Measurements from ENCODE around the gene NPTXR.

Gene NPTXR

DNA sequence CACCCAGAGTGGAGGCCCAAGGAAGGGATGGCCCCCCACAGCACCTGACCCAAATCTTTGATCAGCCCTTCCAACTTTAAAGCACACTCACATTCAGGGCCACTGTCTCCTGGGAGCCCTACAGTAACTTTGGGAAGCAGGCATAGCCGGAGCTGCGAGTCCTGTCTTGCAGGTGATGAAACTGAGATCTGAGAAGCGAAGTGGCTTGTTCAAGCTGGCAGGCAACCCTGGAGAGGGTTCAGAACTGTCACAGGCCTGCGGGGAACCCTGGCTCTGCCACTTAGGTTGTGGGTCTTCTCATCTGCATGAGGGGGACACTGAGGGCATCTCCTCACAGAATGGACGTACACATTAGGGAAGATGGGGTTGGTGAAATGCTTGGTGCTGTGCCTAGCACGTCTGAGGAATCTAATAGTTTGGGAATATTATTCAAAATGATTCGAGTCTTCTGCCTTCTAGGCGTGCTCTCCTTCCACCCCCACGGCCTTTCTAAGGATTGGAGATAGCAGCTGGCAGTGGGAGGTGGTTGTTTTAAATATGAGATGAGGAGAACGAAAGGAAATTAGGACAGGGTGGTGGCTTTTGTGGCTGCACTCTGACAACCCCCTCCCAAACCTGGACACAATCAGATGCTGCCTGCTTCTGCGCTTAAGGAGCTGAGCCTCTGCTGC is 69.2 kb downstream of the NPTXR start:
- TF ChIP-seq, protein P1, sequence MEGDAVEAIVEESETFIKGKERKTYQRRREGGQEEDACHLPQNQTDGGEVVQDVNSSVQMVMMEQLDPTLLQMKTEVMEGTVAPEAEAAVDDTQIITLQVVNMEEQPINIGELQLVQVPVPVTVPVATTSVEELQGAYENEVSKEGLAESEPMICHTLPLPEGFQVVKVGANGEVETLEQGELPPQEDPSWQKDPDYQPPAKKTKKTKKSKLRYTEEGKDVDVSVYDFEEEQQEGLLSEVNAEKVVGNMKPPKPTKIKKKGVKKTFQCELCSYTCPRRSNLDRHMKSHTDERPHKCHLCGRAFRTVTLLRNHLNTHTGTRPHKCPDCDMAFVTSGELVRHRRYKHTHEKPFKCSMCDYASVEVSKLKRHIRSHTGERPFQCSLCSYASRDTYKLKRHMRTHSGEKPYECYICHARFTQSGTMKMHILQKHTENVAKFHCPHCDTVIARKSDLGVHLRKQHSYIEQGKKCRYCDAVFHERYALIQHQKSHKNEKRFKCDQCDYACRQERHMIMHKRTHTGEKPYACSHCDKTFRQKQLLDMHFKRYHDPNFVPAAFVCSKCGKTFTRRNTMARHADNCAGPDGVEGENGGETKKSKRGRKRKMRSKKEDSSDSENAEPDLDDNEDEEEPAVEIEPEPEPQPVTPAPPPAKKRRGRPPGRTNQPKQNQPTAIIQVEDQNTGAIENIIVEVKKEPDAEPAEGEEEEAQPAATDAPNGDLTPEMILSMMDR (IDR thresholded peaks at IDR 0.05; ENCODE audit: low read depth, low read length, missing control alignments), result no peak
- H3K4me3 ChIP-seq (ENCODE audit: low read depth, low read length), result no peak overlapping the region
- DNase-seq (ENCODE audit: low read depth), result no peak

DNA sequence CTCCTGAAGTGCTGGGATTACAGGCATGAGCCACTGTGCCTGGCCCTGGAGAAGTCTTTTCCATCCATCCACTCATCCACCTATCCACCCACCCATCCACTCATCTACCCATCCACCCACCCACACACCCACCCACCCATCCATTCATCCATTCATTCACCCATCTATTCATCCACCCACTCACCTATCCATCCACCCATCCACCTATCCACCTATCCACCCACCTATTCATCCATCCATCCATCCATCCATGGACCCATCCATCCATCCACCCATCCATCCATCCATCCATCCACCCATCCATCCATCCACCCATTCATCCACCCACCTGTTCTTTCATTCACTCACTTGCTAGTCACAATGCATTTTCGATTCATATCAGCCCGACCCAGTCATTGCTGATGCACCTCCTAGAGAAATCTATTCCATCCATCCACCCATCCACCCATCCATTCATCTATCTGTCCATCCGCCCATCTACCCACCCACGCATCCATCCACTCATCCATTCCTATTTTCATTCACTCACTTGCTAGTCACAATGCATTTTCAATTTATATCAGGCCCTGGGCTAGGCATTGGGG is 70.4 kb downstream of the NPTXR start:
- TF ChIP-seq, protein P1 (IDR thresholded peaks at IDR 0.05; ENCODE audit: low read depth, low read length, missing control alignments), result no peak
- H3K4me3 ChIP-seq (ENCODE audit: low read depth, low read length), result no peak overlapping the region
- no peak for DNase-seq (ENCODE audit: low read depth)

DNA sequence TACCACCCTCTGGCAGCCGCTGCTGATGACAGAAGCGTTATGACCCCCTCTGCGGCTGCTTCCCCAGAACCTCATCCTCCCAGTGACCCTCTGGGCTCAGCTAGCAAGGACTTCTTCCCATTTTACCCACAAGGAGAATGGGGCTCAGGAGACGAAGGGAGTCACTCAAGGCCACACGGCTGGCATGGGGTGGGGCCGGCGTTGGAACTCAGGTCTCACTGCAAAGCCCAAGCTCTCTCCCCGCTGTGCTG is 71.3 kb downstream of the NPTXR start:
- no peak for DNase-seq (ENCODE audit: low read depth)
- TF ChIP-seq, protein P1 (IDR thresholded peaks at IDR 0.05; ENCODE audit: low read depth, low read length, missing control alignments), result no peak

DNA sequence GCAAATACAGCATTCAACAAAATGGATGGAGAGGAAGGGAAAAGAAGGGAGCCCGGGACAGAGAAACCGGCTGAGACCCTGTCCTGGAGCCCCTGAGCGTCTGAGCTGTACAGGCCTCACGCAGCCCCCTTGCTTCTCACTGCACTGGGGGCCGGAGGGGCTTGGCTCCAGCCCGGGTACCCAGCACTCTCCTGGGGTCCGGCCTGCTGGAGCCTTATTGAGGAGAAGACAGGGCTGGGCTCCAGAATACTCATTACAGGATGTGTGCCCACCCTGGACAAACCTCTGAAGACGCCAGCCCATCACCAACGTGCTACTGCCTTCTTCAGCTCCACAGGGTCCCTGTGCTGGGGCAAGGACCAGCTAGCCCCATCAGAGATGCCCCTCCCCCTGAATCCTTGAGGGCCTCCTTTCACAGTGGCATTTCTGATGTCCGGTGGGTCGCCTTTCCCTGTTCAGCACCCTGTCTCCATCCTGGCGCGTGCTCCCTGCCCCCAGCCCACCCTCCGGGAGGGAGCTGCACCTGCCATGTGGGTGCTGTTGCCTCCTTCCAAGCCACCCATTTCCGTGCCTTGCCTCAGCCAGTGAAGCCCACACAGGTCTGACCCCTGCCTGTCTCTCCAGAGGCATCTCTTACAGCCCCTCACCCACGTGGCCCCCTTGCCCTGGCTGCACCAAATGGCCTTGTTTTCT is 73.4 kb downstream of the NPTXR start:
- no peak overlapping the region for H3K4me3 ChIP-seq (ENCODE audit: low read depth, low read length)
- TF ChIP-seq, protein P1 (IDR thresholded peaks at IDR 0.05; ENCODE audit: low read depth, low read length, missing control alignments), result no peak
- DNase-seq (ENCODE audit: low read depth), result no peak

More for the DNA sequence above, 71.3 kb downstream of the NPTXR start:
- H3K4me3 ChIP-seq (ENCODE audit: low read depth, low read length), result no peak overlapping the region

Measured in GM12864 (cell line).